Activated T-helper 2 cell treated with anti-CD3 and anti-CD28 coated beads, Interferon-gamma antibody, Interleukin-2, Interleukin-4, amounts not matched to agents 10 μg/mL and 5 μg/mL and 100 μg/mL, durations not matched to agents 14 hours and 24 hours and 36 hours (primary cell): ENCODE measurements around the gene GRIK3. TPM values are rescaled to one million over a fixed set of nuclear protein-coding genes. Genes with fewer than 3 reads are reported as not detected.

Experiments used
- DNase-seq: peaks from one replicate; pipeline ENCODE4 v3.0.0; 2021; ENCODE audit warnings: low spot score
- H3K27ac Mint-ChIP-seq: one replicate; pipeline ENCODE4 v1.8.0; 2021; ENCODE audit warnings: mixed read lengths
- H3K27me3 Mint-ChIP-seq: one replicate; pipeline ENCODE4 v1.8.0; 2021; ENCODE audit warnings: low read depth, mixed read lengths
- H3K36me3 Mint-ChIP-seq: one replicate; pipeline ENCODE4 v1.8.0; 2021; ENCODE audit warnings: low read depth, mixed read lengths
- H3K4me1 Mint-ChIP-seq: one replicate; pipeline ENCODE4 v1.8.0; 2021; ENCODE audit warnings: low read depth, mixed read lengths
- H3K4me3 Mint-ChIP-seq: one replicate; pipeline ENCODE4 v1.8.0; 2021; ENCODE audit warnings: low read depth, mild to moderate bottlenecking, moderate library complexity, mixed read lengths
- H3K9me3 Mint-ChIP-seq: one replicate; pipeline ENCODE4 v1.8.0; 2021; ENCODE audit warnings: mixed read lengths
- intact Hi-C: fragments of 100-400 bp; cut with micrococcal nuclease; formaldehyde crosslinking; loops from one replicate; pipeline ENCODE4 v1.15.1; 2023
- total RNA-seq: library from RNA; stranded (reverse); gene quantifications from 2 replicates; pipeline ENCODE4 v1.2.3, GENCODE V29; 2022

Gene GRIK3
- total RNA-seq, 1 donor from 2014 or later = not detected

GRCh38 chr1:36787312-36787913 is 246.9 kb downstream of the GRIK3 start:
- no peak for DNase-seq
- Mint-ChIP-seq H3K36me3 (no peaks in the 10 kb centered on the region), H3K27ac (no peak overlapping the region), H3K4me1 (no peaks in the 10 kb centered on the region), H3K9me3 (no peaks in the 10 kb centered on the region), H3K27me3 (no peaks in the 10 kb centered on the region), H3K4me3 (no peak overlapping the region)
- intact Hi-C loops = no loop called here

GRCh38 chr1:36786425-36786824 is 247.9 kb downstream of the GRIK3 start:
- H3K4me1 Mint-ChIP-seq = no peaks in the 10 kb centered on the region
- H3K27ac Mint-ChIP-seq = no peak overlapping the region
- no peak overlapping the region for H3K4me3 Mint-ChIP-seq
- H3K36me3 Mint-ChIP-seq = no peaks in the 10 kb centered on the region
- intact Hi-C loops = no loop called here
- no peaks in the 10 kb centered on the region for H3K27me3 Mint-ChIP-seq
- H3K9me3 Mint-ChIP-seq = no peaks in the 10 kb centered on the region
- DNase-seq = no peak

- H3K9me3 Mint-ChIP-seq = no peaks in the 10 kb centered on the region
- no peak for DNase-seq
- H3K4me3 Mint-ChIP-seq = no peak overlapping the region
- no peak overlapping the region for H3K27ac Mint-ChIP-seq
- no peaks in the 10 kb centered on the region for H3K4me1 Mint-ChIP-seq
- no peaks in the 10 kb centered on the region for H3K36me3 Mint-ChIP-seq
- no peaks in the 10 kb centered on the region for H3K27me3 Mint-ChIP-seq
- intact Hi-C loops = no loop called here
Measured at GRCh38 chr1:36784147-36784859, 250.0 kb downstream of the GRIK3 start.

- no peaks in the 10 kb centered on the region for H3K36me3 Mint-ChIP-seq
Measured at GRCh38 chr1:36783475-36783874, 250.8 kb downstream of the GRIK3 start.

GRCh38 chr1:36782785-36783184 is 251.5 kb downstream of the GRIK3 start:
- Mint-ChIP-seq H3K27me3 (no peaks in the 10 kb centered on the region), H3K9me3 (no peaks in the 10 kb centered on the region), H3K4me3 (no peak overlapping the region), H3K27ac (no peak overlapping the region), H3K4me1 (no peaks in the 10 kb centered on the region), H3K36me3 (no peaks in the 10 kb centered on the region)
- DNase-seq = no peak
- intact Hi-C loops = no loop called here

More at GRCh38 chr1:36783475-36783874, 250.8 kb downstream of the GRIK3 start:
- H3K4me3 Mint-ChIP-seq = no peak overlapping the region
- no peaks in the 10 kb centered on the region for H3K4me1 Mint-ChIP-seq
- no peak overlapping the region for H3K27ac Mint-ChIP-seq
- no peak for DNase-seq
- intact Hi-C loops = no loop called here
- H3K27me3 Mint-ChIP-seq = no peaks in the 10 kb centered on the region
- H3K9me3 Mint-ChIP-seq = no peaks in the 10 kb centered on the region

- Mint-ChIP-seq H3K4me1 (no peaks in the 10 kb centered on the region), H3K27me3 (no peaks in the 10 kb centered on the region), H3K27ac (no peak overlapping the region), H3K36me3 (no peaks in the 10 kb centered on the region), H3K9me3 (no peaks in the 10 kb centered on the region), H3K4me3 (no peak overlapping the region)
- no peak for DNase-seq
- intact Hi-C loops = no loop called here
Measured at GRCh38 chr1:36782085-36782484, 252.2 kb downstream of the GRIK3 start.

GRCh38 chr1:36781098-36781497 is 253.2 kb downstream of the GRIK3 start:
- Mint-ChIP-seq H3K27me3 (peaks cover 4% of the 10 kb centered on the region), H3K27ac (no peak overlapping the region), H3K4me1 (no peaks in the 10 kb centered on the region), H3K36me3 (no peaks in the 10 kb centered on the region), H3K9me3 (no peaks in the 10 kb centered on the region), H3K4me3 (no peak overlapping the region)
- intact Hi-C loops = no loop called here
- DNase-seq = no peak

GRCh38 chr1:36778740-36779139 is 255.6 kb downstream of the GRIK3 start:
- no peak for DNase-seq
- intact Hi-C loops = no loop called here
- Mint-ChIP-seq H3K27ac (no peak overlapping the region), H3K27me3 (peaks cover 9% of the 10 kb centered on the region), H3K36me3 (no peaks in the 10 kb centered on the region), H3K9me3 (no peaks in the 10 kb centered on the region), H3K4me1 (no peaks in the 10 kb centered on the region), H3K4me3 (no peak overlapping the region)

- intact Hi-C loops = no loop called here
- Mint-ChIP-seq H3K36me3 (no peaks in the 10 kb centered on the region), H3K4me3 (no peak overlapping the region), H3K9me3 (no peaks in the 10 kb centered on the region), H3K27me3 (peaks cover 12% of the 10 kb centered on the region), H3K4me1 (no peaks in the 10 kb centered on the region), H3K27ac (no peak overlapping the region)
- no peak for DNase-seq
Measured at GRCh38 chr1:36776948-36777831, 257.1 kb downstream of the GRIK3 start.

- H3K27ac Mint-ChIP-seq = no peak overlapping the region
- peaks cover 15% of the 10 kb centered on the region for H3K27me3 Mint-ChIP-seq
- DNase-seq = no peak
- no peak overlapping the region for H3K4me3 Mint-ChIP-seq
- H3K9me3 Mint-ChIP-seq = no peaks in the 10 kb centered on the region
- intact Hi-C loops = no loop called here
- no peaks in the 10 kb centered on the region for H3K36me3 Mint-ChIP-seq
- H3K4me1 Mint-ChIP-seq = no peaks in the 10 kb centered on the region
Measured at GRCh38 chr1:36776256-36776655, 258.1 kb downstream of the GRIK3 start.

GRCh38 chr1:36775716-36776115 is 258.6 kb downstream of the GRIK3 start:
- Mint-ChIP-seq H3K36me3 (no peaks in the 10 kb centered on the region), H3K4me3 (no peak overlapping the region), H3K27ac (no peak overlapping the region), H3K27me3 (peaks cover 20% of the 10 kb centered on the region), H3K4me1 (no peaks in the 10 kb centered on the region), H3K9me3 (no peaks in the 10 kb centered on the region)
- DNase-seq = no peak
- intact Hi-C loops = no loop called here

- Mint-ChIP-seq H3K4me1 (no peaks in the 10 kb centered on the region), H3K9me3 (no peaks in the 10 kb centered on the region)
Measured at GRCh38 chr1:36773827-36774541, 260.3 kb downstream of the GRIK3 start.

More at GRCh38 chr1:36773827-36774541, 260.3 kb downstream of the GRIK3 start:
- no peak overlapping the region for H3K4me3 Mint-ChIP-seq
- H3K27me3 Mint-ChIP-seq = peaks cover 24% of the 10 kb centered on the region
- intact Hi-C loops = no loop called here
- H3K36me3 Mint-ChIP-seq = no peaks in the 10 kb centered on the region
- H3K27ac Mint-ChIP-seq = no peak overlapping the region
- no peak for DNase-seq
